HepG2 (cell line): ENCODE measurements around the gene NR3C2. TPM values are rescaled to one million over a fixed set of nuclear protein-coding genes. Genes with fewer than 3 reads are reported as not detected.

Experiments
- ATAC-seq: fragments of 200-7000 bp; cut with Tn5 transposase; 3 replicates; pipeline ENCODE4 v1.9.1; 2020; ENCODE audit warnings: mild to moderate bottlenecking, moderate library complexity
- BruUV-seq: library from RNA; stranded (reverse); fragments of 400-500 nt; replicated peaks from 2 replicates; lab custom pipeline; 2021; lab: Mats Ljungman, UMichigan
- CTCF ChIA-PET: fragments of 300-600 bp; formaldehyde crosslinking; extraction: SDS; loops from one replicate; lab custom pipeline; 2021; ENCODE audit warnings: low total read pairs, inconsistent platforms, low intra/inter-chr PET ratio; lab: Yijun Ruan, JAX
- POLR2A ChIA-PET: fragments of 350-600 bp; sonication (Branson Sonifier 250); formaldehyde crosslinking; loops from one replicate; lab custom pipeline; 2020; ENCODE audit warnings: antibody characterized with exemption, inconsistent platforms; lab: Yijun Ruan, JAX
- DNase-seq: peaks from one replicate; pipeline ENCODE4 v3.0.0-alpha.2; 2015; ENCODE audit warnings: low spot score
- FAIRE-seq: peaks from 3 replicates; lab custom pipeline; 2011; peaks lifted over from hg19 to GRCh38; lab: Jason Lieb, UNC
- H2AFZ ChIP-seq: one replicate; pipeline ENCODE4 v1.6.1; 2011; ENCODE audit warnings: low read length, inconsistent platforms
- H3K27ac ChIP-seq: fragments of 300-600 bp; 3 replicates; pipeline ENCODE4 v1.8.0; 2011; ENCODE audit warnings: mixed run types, mild to moderate bottlenecking, mixed read lengths, low read length, inconsistent platforms; ENCODE audit not compliant: insufficient read depth; ENCODE audit errors: extremely low read length
- H3K27me3 ChIP-seq, 2 experiments: fragments of 200-600 bp in 1 of 2; 2 replicates in 1 of 2; 3 replicates in 1 of 2; pipeline versions ENCODE4 v1.6.0 to v1.8.0; 2011; ENCODE audit warnings: low read length in 2 of 2, mild to moderate bottlenecking in 2 of 2, moderate library complexity in 2 of 2, inconsistent platforms in 1 of 2; ENCODE audit not compliant: insufficient read depth in 2 of 2, control insufficient read depth in 1 of 2
- H3K36me3 ChIP-seq, 2 experiments: fragments of 200-600 bp in 1 of 2; replicated peaks in 1 of 2; 2 replicates in 1 of 2; 3 replicates in 1 of 2; pipeline versions ENCODE4 v1.5.1 to v1.8.0; 2011; ENCODE audit warnings: low read length in 2 of 2, inconsistent platforms in 1 of 2; ENCODE audit not compliant: insufficient read depth in 2 of 2, control insufficient read depth in 1 of 2
- H3K4me1 ChIP-seq: 2 replicates; pipeline ENCODE4 v1.5.1; 2012; ENCODE audit warnings: low read length, inconsistent platforms; ENCODE audit not compliant: insufficient read depth
- H3K4me2 ChIP-seq: 2 replicates; pipeline ENCODE4 v1.6.0; 2011; ENCODE audit warnings: low read depth, low read length, inconsistent platforms
- H3K4me3 ChIP-seq, 3 experiments: fragments of 200-600 bp in 1 of 3; sonication (generic), shearing (Covaris generic) in 1 of 3; replicated peaks in 1 of 3; 2 replicates each; pipeline ENCODE4 v1.5.1; 2011 to 2016; ENCODE audit warnings: low read length in 3 of 3, inconsistent platforms in 2 of 3, low read depth in 2 of 3, mild to moderate bottlenecking in 2 of 3, control low read depth in 1 of 3, mixed read lengths in 1 of 3; ENCODE audit not compliant: insufficient read depth in 1 of 3
- H3K79me2 ChIP-seq: one replicate; pipeline ENCODE4 v1.6.1; 2011; ENCODE audit warnings: low read length, inconsistent platforms; ENCODE audit not compliant: insufficient read depth
- H3K9ac ChIP-seq: 2 replicates; pipeline ENCODE4 v1.6.0; 2011; ENCODE audit warnings: mild to moderate bottlenecking, low read depth, low read length, inconsistent platforms; ENCODE audit not compliant: insufficient read depth
- H3K9me3 ChIP-seq: 2 replicates; pipeline ENCODE4 v1.5.1; 2012; ENCODE audit warnings: mild to moderate bottlenecking, low read length
- H4K20me1 ChIP-seq: 2 replicates; pipeline ENCODE4 v1.6.0; 2011; ENCODE audit warnings: inconsistent platforms, mild to moderate bottlenecking, low read length, moderate library complexity; ENCODE audit not compliant: insufficient read depth
- HDAC2 ChIP-seq: sonication (generic); formaldehyde crosslinking; IDR thresholded peaks from 2 replicates; pipeline ENCODE4 v1.4.0; 2020; ENCODE audit warnings: missing genetic modification reagents
- HMG20B ChIP-seq: conservative IDR thresholded peaks from 2 replicates; pipeline ENCODE4 v1.6.1; 2016; ENCODE audit warnings: missing genetic modification reagents, missing compliant biosample characterization
- JARID2 ChIP-seq: sonication (generic); formaldehyde crosslinking; IDR thresholded peaks from 2 replicates; pipeline ENCODE4 v1.8.1; 2023; ENCODE audit warnings: missing genetic modification reagents, inconsistent platforms; ENCODE audit not compliant: insufficient replicate concordance
- KAT8 ChIP-seq: IDR thresholded peaks from 2 replicates; pipeline ENCODE4 v1.6.1; 2016; ENCODE audit warnings: missing genetic modification reagents, missing compliant biosample characterization
- KDM1A ChIP-seq: IDR thresholded peaks from 2 replicates; pipeline ENCODE4 v1.6.1; 2016; ENCODE audit warnings: missing compliant biosample characterization
- KLF16 ChIP-seq, 2 experiments: sonication (generic) in 1 of 2; formaldehyde crosslinking in 1 of 2; IDR thresholded peaks; 2 replicates each; pipeline versions ENCODE4 v1.6.1 to v1.8.0; 2016 to 2023; ENCODE audit warnings: missing genetic modification reagents in 2 of 2, missing compliant biosample characterization in 1 of 2
- RARA ChIP-seq: IDR thresholded peaks from 2 replicates; pipeline ENCODE4 v1.6.1; 2016; ENCODE audit warnings: missing genetic modification reagents, missing compliant biosample characterization
- SAP130 ChIP-seq: IDR thresholded peaks from 2 replicates; pipeline ENCODE4 v1.6.1; 2016; ENCODE audit warnings: low read depth
- STAT5B ChIP-seq: sonication (generic); formaldehyde crosslinking; IDR thresholded peaks from 2 replicates; pipeline ENCODE4 v1.4.0; 2020; ENCODE audit warnings: missing genetic modification reagents
- ZNF510 ChIP-seq: sonication (generic); formaldehyde crosslinking; IDR thresholded peaks from 2 replicates; pipeline ENCODE4 v1.4.0; 2020; ENCODE audit warnings: low read depth, mild to moderate bottlenecking, missing genetic modification reagents
- ZNF569 ChIP-seq: sonication (generic); formaldehyde crosslinking; IDR thresholded peaks from 2 replicates; pipeline ENCODE4 v1.5.0; 2020; ENCODE audit warnings: mild to moderate bottlenecking, missing genetic modification reagents, moderate library complexity, borderline replicate concordance
- WGBS: methylation state at CpG from one replicate; pipeline ENCODE4 v1.1.6; 2017; ENCODE audit warnings: low lambda C conversion rate; 5-methylcytosine and 5-hydroxymethylcytosine counted together
- in situ Hi-C: cut with HindIII; loops from 2 replicates; pipeline ENCODE4 v1.10.0; 2017; ENCODE audit warnings: low pct_unique_long_range_greater_than_20kb; ENCODE audit not compliant: extremely low pct_ligation_motif_present
- intact Hi-C: fragments of 100-400 bp; cut with micrococcal nuclease; formaldehyde crosslinking; loops from one replicate; pipeline ENCODE4 v1.10.0; 2022; ENCODE audit not compliant: unreplicated experiment
- polyA plus RNA-seq, 8 experiments: library from polyadenylated mRNA; depleted of rRNA in 3 of 8; stranded (reverse) in 7 of 8; unstranded in 1 of 8; fragments of >200 nt; fragmentation: Illumina TruSeq in 4 of 8; extraction: Trizol in 4 of 8; gene quantifications; 2 replicates each; pipeline versions ENCODE4 v1.2.1 to v1.2.3, GENCODE V29; 2011 to 2016; ENCODE audit warnings: low read depth in 4 of 8, missing spikeins in 1 of 8, mixed read lengths in 1 of 8; ENCODE audit not compliant: insufficient read depth in 1 of 8
- total RNA-seq, 5 experiments: library from RNA; depleted of rRNA; stranded (reverse); fragments of >200 nt; fragmentation: Illumina TruSeq; extraction: Trizol; gene quantifications; 2 replicates each; pipeline ENCODE4 v1.2.3, GENCODE V29; 2016; ENCODE audit warnings: low read depth in 1 of 5
- TF ChIP-seq, protein P1 (sequence below): IDR thresholded peaks from 2 replicates; pipeline ENCODE4 v1.6.1; 2018; ENCODE audit warnings: missing genetic modification reagents, mild to moderate bottlenecking, missing compliant biosample characterization
- TF ChIP-seq, protein P2 (sequence below): sonication (generic); formaldehyde crosslinking; IDR thresholded peaks from 2 replicates; pipeline ENCODE4 v1.5.0; 2020; ENCODE audit warnings: mild to moderate bottlenecking, missing genetic modification reagents, borderline replicate concordance
- TF ChIP-seq, protein P3 (sequence below): IDR thresholded peaks from 2 replicates; pipeline ENCODE4 v1.6.1; 2012; ENCODE audit warnings: low read depth, low read length, improper control_type of control experiment
- TF ChIP-seq, protein P4 (sequence below): sonication (generic); formaldehyde crosslinking; conservative IDR thresholded peaks from 2 replicates; pipeline ENCODE4 v1.4.0; 2020; ENCODE audit warnings: missing genetic modification reagents
- TF ChIP-seq, protein P5 (sequence below): sonication (generic); formaldehyde crosslinking; IDR thresholded peaks from 2 replicates; pipeline ENCODE4 v1.4.0; 2020; ENCODE audit warnings: missing genetic modification reagents

The NR3C2 gene
- total and polyA plus RNA-seq, 2 of the 13 experiments (the other 11 are each of a cell fraction or from before 2014, with no cell fraction given), result 0.26 to 0.46 TPM

DNA sequence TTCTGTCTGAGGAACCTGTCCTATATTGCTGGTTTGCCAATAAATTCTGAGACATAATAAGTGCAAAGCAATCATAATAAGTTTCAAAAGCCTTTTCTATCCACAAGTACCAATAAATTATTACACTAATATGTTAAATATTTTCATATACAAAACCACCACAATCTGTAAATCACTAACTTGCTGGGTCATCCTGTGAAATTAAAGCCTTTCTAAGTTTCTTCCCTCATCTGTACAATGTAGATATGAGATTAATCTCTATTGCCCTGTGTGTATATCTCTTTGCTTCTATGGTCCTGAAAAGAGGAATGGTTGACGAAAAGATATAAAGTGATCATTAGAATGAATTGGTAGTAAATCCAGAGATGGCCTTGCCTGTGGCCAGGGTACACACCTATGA, 231.6 kb downstream of the NR3C2 start (continued):
- TF ChIP-seq, protein P1, sequence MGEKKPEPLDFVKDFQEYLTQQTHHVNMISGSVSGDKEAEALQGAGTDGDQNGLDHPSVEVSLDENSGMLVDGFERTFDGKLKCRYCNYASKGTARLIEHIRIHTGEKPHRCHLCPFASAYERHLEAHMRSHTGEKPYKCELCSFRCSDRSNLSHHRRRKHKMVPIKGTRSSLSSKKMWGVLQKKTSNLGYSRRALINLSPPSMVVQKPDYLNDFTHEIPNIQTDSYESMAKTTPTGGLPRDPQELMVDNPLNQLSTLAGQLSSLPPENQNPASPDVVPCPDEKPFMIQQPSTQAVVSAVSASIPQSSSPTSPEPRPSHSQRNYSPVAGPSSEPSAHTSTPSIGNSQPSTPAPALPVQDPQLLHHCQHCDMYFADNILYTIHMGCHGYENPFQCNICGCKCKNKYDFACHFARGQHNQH (CRISPR knock-in tag), result no peak
- TF ChIP-seq, protein P2, sequence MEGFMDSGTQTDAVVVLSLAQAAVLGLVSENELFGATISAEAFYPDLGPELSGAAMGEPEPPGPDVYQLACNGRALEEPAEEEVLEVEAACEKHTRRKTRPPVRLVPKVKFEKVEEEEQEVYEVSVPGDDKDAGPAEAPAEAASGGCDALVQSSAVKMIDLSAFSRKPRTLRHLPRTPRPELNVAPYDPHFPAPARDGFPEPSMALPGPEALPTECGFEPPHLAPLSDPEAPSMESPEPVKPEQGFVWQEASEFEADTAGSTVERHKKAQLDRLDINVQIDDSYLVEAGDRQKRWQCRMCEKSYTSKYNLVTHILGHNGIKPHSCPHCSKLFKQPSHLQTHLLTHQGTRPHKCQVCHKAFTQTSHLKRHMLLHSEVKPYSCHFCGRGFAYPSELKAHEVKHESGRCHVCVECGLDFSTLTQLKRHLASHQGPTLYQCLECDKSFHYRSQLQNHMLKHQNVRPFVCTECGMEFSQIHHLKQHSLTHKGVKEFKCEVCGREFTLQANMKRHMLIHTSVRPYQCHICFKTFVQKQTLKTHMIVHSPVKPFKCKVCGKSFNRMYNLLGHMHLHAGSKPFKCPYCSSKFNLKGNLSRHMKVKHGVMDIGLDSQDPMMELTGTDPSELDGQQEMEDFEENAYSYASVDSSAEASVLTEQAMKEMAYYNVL (CRISPR knock-in tag), result no peak
- no peak for TF ChIP-seq ZNF569 (CRISPR knock-in tag)
- TF ChIP-seq HMG20B, result no peak
- TF ChIP-seq, protein P3, sequence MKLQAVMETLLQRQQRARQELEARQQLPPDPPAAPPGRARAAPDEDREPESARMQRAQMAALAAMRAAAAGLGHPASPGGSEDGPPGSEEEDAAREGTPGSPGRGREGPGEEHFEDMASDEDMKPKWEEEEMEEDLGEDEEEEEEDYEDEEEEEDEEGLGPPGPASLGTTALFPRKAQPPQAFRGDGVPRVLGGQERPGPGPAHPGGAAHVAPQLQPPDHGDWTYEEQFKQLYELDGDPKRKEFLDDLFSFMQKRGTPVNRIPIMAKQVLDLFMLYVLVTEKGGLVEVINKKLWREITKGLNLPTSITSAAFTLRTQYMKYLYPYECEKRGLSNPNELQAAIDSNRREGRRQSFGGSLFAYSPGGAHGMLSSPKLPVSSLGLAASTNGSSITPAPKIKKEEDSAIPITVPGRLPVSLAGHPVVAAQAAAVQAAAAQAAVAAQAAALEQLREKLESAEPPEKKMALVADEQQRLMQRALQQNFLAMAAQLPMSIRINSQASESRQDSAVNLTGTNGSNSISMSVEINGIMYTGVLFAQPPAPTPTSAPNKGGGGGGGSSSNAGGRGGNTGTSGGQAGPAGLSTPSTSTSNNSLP, result no peak

DNA sequence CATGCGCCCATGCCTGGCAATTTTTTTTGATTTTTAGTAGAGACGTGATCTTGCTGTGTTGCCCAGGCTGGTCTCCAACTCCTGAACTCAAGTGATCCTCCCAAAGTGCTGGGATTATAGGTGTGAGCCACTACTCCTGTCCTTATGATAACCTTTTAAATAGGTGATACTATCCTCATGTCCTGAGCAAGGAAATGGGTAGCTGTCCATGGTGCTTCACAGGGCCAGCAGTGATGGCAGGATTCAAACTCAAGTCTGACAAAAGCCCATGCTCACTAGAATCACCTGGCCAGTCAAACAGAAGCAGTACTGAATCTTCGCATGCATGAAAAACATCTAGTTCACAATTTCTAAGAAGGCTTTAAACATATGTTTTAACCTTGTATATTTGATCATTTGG, 235.1 kb downstream of the NR3C2 start:
- H3K27ac ChIP-seq, result no peak overlapping the region
- ChIA-PET POLR2A (no interaction called here), CTCF (no interaction called here)
- H3K27me3 ChIP-seq, result no peaks in the 10 kb centered on the region; a peak in 1 of 5 replicates
- ATAC-seq (no peak), DNase-seq (no peak), FAIRE-seq (no peak)
- H4K20me1 ChIP-seq, result no peaks in the 10 kb centered on the region
- WGBS, result 43% methylated on average over 3 of the region's 3 CpGs
- H3K4me2 ChIP-seq, result no peak overlapping the region
- no TSS peak for BruUV-seq
- in situ Hi-C loops, result no loop called here
- no peak overlapping the region for H3K9ac ChIP-seq
- no peaks in the 10 kb centered on the region for H3K36me3 ChIP-seq
- intact Hi-C loops, result no loop called here
- no peak overlapping the region for H3K4me3 ChIP-seq
- no peaks in the 10 kb centered on the region for H3K4me1 ChIP-seq
- no peak overlapping the region for H2AFZ ChIP-seq
- H3K79me2 ChIP-seq, result no peaks in the 10 kb centered on the region
- H3K9me3 ChIP-seq, result no peaks in the 10 kb centered on the region
- TF ChIP-seq, protein P4, sequence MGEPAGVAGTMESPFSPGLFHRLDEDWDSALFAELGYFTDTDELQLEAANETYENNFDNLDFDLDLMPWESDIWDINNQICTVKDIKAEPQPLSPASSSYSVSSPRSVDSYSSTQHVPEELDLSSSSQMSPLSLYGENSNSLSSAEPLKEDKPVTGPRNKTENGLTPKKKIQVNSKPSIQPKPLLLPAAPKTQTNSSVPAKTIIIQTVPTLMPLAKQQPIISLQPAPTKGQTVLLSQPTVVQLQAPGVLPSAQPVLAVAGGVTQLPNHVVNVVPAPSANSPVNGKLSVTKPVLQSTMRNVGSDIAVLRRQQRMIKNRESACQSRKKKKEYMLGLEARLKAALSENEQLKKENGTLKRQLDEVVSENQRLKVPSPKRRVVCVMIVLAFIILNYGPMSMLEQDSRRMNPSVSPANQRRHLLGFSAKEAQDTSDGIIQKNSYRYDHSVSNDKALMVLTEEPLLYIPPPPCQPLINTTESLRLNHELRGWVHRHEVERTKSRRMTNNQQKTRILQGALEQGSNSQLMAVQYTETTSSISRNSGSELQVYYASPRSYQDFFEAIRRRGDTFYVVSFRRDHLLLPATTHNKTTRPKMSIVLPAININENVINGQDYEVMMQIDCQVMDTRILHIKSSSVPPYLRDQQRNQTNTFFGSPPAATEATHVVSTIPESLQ (CRISPR knock-in tag), result no peak
- TF ChIP-seq KLF16 (CRISPR knock-in tag; IDR thresholded peaks at IDR 0.05) (no peak), RARA (no peak), KDM1A (CRISPR knock-in tag) (no peak), SAP130 (CRISPR knock-in tag) (no peak), JARID2 (no peak), ZNF510 (CRISPR knock-in tag) (no peak), STAT5B (no peak), HDAC2 (CRISPR knock-in tag) (no peak), KAT8 (CRISPR knock-in tag) (no peak)
- TF ChIP-seq, protein P5, sequence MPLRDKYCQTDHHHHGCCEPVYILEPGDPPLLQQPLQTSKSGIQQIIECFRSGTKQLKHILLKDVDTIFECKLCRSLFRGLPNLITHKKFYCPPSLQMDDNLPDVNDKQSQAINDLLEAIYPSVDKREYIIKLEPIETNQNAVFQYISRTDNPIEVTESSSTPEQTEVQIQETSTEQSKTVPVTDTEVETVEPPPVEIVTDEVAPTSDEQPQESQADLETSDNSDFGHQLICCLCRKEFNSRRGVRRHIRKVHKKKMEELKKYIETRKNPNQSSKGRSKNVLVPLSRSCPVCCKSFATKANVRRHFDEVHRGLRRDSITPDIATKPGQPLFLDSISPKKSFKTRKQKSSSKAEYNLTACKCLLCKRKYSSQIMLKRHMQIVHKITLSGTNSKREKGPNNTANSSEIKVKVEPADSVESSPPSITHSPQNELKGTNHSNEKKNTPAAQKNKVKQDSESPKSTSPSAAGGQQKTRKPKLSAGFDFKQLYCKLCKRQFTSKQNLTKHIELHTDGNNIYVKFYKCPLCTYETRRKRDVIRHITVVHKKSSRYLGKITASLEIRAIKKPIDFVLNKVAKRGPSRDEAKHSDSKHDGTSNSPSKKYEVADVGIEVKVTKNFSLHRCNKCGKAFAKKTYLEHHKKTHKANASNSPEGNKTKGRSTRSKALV (CRISPR knock-in tag), result no peak
